Measurements from ENCODE around the gene AASDHPPT. TPM values are rescaled to one million over a fixed set of nuclear protein-coding genes. Genes with fewer than 3 reads are reported as not detected.

Gene AASDHPPT
- total and polyA plus RNA-seq, 12 donors = 13.2 to 46.7 (median 38.1) TPM

DNA sequence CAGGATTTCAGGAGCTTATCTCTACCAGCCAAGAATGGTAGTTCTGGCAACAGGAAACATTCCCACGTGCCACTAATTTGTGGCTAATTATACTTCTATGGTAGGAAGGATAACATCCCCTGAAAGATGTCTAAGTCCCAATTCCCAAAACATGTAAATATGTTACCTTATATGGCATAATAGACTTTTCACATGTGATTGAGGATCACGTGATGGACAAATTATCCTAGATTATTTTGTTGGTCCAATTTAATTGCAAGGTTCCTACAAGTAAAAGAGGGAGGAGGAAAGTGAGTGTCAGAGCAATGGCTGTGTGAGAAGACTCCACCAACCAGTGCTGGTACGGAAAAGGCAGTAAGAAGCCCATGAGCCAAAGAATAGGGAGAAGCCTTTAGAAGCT is 45.5 kb upstream of the AASDHPPT start:
- 70 to 72% methylated on average over 3 of the region's 3 CpGs for WGBS, 2 donors
- Histone ChIP-seq H3K27ac (no peak overlapping the region), H3K27me3 (peaks cover 0 to 13% (median 0%) of the 10 kb centered on the region in 7 donors), H3K36me3 (no peaks in the 10 kb centered on the region), H3K9me3 (peaks cover 0 to 3% (median 0%) of the 10 kb centered on the region in 11 donors), H3K4me1 (no peaks in the 10 kb centered on the region), H3K4me3 (no peak overlapping the region)
- intact Hi-C loops (cut with DNase I) = no loop called here
- ATAC-seq (no peak), DNase-seq (no peak)
- TF ChIP-seq, protein P1, sequence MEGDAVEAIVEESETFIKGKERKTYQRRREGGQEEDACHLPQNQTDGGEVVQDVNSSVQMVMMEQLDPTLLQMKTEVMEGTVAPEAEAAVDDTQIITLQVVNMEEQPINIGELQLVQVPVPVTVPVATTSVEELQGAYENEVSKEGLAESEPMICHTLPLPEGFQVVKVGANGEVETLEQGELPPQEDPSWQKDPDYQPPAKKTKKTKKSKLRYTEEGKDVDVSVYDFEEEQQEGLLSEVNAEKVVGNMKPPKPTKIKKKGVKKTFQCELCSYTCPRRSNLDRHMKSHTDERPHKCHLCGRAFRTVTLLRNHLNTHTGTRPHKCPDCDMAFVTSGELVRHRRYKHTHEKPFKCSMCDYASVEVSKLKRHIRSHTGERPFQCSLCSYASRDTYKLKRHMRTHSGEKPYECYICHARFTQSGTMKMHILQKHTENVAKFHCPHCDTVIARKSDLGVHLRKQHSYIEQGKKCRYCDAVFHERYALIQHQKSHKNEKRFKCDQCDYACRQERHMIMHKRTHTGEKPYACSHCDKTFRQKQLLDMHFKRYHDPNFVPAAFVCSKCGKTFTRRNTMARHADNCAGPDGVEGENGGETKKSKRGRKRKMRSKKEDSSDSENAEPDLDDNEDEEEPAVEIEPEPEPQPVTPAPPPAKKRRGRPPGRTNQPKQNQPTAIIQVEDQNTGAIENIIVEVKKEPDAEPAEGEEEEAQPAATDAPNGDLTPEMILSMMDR (IDR thresholded peaks at IDR 0.05) = no peak

DNA sequence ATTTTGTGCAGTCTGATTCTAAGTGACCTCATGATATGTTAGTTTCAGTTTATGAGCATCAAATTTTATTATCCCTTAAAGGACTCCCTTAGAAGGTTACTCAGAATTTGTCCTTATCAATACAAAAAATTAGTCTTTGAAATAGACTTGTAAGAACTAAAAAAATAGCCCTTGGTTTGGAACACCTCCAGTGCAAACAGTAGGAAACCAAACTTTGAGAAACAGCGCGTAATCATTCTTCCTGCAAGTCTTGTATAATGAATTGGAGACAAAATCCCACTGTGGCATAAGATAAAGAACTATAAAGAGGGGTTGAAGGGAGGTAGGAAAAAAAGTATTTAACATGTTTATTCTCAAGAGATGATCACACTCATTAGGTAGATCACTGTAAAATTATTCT is 44.6 kb upstream of the AASDHPPT start:
- Histone ChIP-seq H3K27me3 (peaks cover 0 to 13% (median 0%) of the 10 kb centered on the region in 7 donors), H3K27ac (no peak overlapping the region), H3K9me3 (no peaks in the 10 kb centered on the region), H3K4me3 (no peak overlapping the region), H3K4me1 (no peaks in the 10 kb centered on the region), H3K36me3 (no peaks in the 10 kb centered on the region)
- DNase-seq (no peak), ATAC-seq (no peak)
- intact Hi-C loops (cut with DNase I) = no loop called here
- TF ChIP-seq, protein P1 (IDR thresholded peaks at IDR 0.05) = no peak
- WGBS, 2 donors = 73 to 86% methylated on average over 2 of the region's 2 CpGs

DNA sequence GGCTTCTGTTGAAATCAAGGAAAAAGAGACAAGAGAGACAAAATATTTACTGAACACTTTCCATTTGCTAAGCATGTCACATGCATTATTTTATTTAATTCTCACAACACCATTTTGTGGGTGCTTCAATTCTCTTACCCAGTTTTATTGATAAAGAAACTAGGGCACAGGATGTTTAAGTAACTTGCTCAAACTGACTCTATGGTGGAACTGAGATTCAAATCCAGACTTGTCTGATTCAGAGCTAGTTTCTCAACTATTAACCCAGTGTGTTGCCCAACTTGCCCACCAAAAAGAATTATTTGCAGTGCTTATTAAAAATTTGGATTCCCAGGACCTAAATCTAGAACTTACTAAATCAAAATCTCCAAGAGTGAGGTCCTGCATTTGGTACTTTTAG is 33.9 kb upstream of the AASDHPPT start:
- TF ChIP-seq, protein P1 (IDR thresholded peaks at IDR 0.05) = no peak
- ATAC-seq (no peak), DNase-seq (no peak)
- no peak overlapping the region for H3K27ac ChIP-seq
- intact Hi-C loops (cut with DNase I) = no loop called here
- no peaks in the 10 kb centered on the region for H3K9me3 ChIP-seq
- H3K4me3 ChIP-seq = no peak overlapping the region
- H3K27me3 ChIP-seq = no peaks in the 10 kb centered on the region
- H3K36me3 ChIP-seq = no peaks in the 10 kb centered on the region
- H3K4me1 ChIP-seq = peaks cover 0 to 5% (median 0%) of the 10 kb centered on the region in 9 donors

DNA sequence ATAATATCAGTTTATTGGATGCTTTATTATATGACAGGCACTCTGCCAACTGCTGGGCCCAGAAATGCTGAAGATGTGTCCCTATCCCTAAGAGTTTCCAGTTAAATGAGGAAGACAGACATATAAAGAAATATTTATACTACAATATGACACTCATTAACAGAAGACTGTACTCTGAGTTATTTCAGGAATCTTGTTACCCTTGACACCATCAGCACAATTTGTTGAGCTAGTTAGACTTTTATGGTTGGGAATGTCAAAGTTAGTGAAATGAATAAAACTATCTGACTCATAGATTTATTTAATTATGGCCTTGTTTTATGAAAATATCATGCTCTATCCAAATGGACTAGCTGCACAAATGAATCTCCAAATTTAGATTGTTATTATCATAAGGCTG is 29.8 kb upstream of the AASDHPPT start:
- ATAC-seq = no peak
- DNase-seq = no peak
- Histone ChIP-seq H3K4me1 (peaks cover 0 to 5% (median 0%) of the 10 kb centered on the region in 9 donors), H3K9me3 (no peaks in the 10 kb centered on the region), H3K4me3 (no peak overlapping the region), H3K36me3 (no peaks in the 10 kb centered on the region), H3K27ac (no peak overlapping the region), H3K27me3 (no peaks in the 10 kb centered on the region)
- TF ChIP-seq, protein P1 (IDR thresholded peaks at IDR 0.05) = no peak
- intact Hi-C loops (cut with DNase I) = loop anchor here in 1 of 10 donors (2.0 kb wide), 1 partner anchor 21 kb away; no protein-coding TSS in a partner anchor

All from heart right ventricle (tissue), 16 donors.